GM23248 (cell line): ENCODE data around the gene RXRB.

Experiments used
- EZH2 ChIP-seq: fragments of 200-600 bp; sonication (generic); IDR thresholded peaks from 2 replicates; pipeline ENCODE4 v1.6.1; 2018; ENCODE audit warnings: antibody characterized with exemption, mild to moderate bottlenecking; ENCODE audit not compliant: insufficient read depth, poor library complexity, severe bottlenecking
- EZH2phosphoT487 ChIP-seq: fragments of 200-600 bp; sonication (generic); IDR thresholded peaks from 2 replicates; pipeline ENCODE4 v1.6.1; 2018; ENCODE audit warnings: antibody characterized with exemption, moderate library complexity, mild to moderate bottlenecking, low read depth; ENCODE audit not compliant: insufficient read depth

GRCh38 chr6:33160728-33161344, 39.6 kb downstream of the RXRB start:
- no peak for TF ChIP-seq EZH2phosphoT487
- TF ChIP-seq EZH2, result no peak
